ENCODE results near the gene MAP3K7. TPM values are rescaled to one million over a fixed set of nuclear protein-coding genes. Genes with fewer than 3 reads are reported as not detected.

Gene MAP3K7
- total RNA-seq, 2 experiments from 2014 or later, result 23.2 to 23.6 TPM

DNA sequence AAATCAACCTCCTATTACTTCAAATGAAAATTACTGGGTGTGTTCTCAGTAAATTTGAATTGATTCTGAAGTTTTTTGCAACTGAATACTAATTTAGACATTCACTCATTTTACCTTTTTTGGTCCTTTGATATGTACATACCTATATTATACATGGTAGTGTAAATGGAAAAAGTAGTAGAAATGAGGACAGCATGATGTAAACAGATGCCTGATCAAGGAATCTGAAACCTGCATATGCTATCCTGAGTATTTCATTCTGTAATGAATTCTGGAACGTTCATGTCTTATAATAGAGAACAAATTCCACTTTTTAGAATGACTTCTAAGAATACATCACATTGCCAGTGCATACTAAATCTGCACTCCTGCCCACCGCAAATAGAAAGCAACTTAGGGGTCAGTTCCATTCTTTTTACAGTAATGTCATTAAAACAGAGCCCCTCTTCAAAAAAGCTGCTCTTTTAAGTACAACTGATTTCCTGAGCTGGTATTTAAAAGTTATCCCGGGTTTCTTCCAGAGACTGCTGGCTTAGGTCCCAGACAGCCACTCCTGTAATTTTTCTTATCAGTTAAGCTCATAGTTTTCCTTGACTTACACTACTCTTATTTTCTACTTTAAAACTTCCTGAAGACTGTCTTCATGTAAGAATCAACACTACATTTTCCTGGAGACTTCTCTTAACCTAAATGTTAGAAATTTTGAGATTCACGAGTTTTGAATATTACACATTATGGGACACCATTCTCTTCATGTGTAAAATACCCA, 48.4 kb downstream of the MAP3K7 start:
- no peak for DNase-seq
- Mint-ChIP-seq H3K27ac (no peak overlapping the region), H3K4me1 (ENCODE audit: low read depth) (no peaks in the 10 kb centered on the region), H3K4me3 (no peak overlapping the region), H3K36me3 (ENCODE audit: low read depth) (peaks cover 8% of the 10 kb centered on the region), H3K9me3 (no peaks in the 10 kb centered on the region), H3K27me3 (ENCODE audit: low read depth) (no peaks in the 10 kb centered on the region)
- intact Hi-C loops (cut with micrococcal nuclease), result no loop called here
- CTCF ChIA-PET, result interaction anchor here (0.8 kb wide), 1 partner anchor 16 kb away, joined by 4 read pairs; no protein-coding TSS in a partner anchor

- H3K36me3 Mint-ChIP-seq (ENCODE audit: low read depth), result peaks cover 11% of the 10 kb centered on the region
- no peaks in the 10 kb centered on the region for H3K9me3 Mint-ChIP-seq
- no peaks in the 10 kb centered on the region for H3K4me1 Mint-ChIP-seq (ENCODE audit: low read depth)
- H3K4me3 Mint-ChIP-seq, result no peak overlapping the region
- no peak for DNase-seq
- intact Hi-C loops (cut with micrococcal nuclease), result no loop called here
- H3K27ac Mint-ChIP-seq, result no peak overlapping the region
- CTCF ChIA-PET, result interaction anchor here (0.8 kb wide), 1 partner anchor 16 kb away, joined by 4 read pairs; no protein-coding TSS in a partner anchor
- H3K27me3 Mint-ChIP-seq (ENCODE audit: low read depth), result no peaks in the 10 kb centered on the region
Observed at GRCh38 chr6:90537723-90538258, 49.1 kb downstream of the MAP3K7 start.

DNA sequence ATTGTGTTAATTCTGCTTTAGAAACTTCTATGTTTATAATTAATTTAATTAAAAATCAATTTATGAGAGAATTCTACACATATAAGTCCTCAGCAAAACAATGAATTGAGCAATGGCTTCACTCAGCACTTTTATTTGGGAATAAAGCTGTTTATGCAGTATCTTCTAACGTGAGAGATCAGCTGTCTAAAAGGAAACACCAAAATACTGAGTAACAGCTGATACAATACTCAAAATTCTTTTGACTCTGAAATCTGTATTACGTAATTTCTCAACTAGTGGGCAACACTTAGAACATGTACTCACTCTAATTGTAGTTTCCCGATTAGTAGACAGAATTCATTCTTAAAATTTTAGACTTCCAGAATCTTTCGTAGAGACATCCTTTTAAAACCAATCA, 49.8 kb downstream of the MAP3K7 start:
- no peaks in the 10 kb centered on the region for H3K4me1 Mint-ChIP-seq (ENCODE audit: low read depth)
- no peaks in the 10 kb centered on the region for H3K9me3 Mint-ChIP-seq
- no peak overlapping the region for H3K27ac Mint-ChIP-seq
- intact Hi-C loops (cut with micrococcal nuclease), result no loop called here
- H3K36me3 Mint-ChIP-seq (ENCODE audit: low read depth), result peaks cover 11% of the 10 kb centered on the region
- DNase-seq, result no peak
- no peak overlapping the region for H3K4me3 Mint-ChIP-seq
- no peaks in the 10 kb centered on the region for H3K27me3 Mint-ChIP-seq (ENCODE audit: low read depth)
- CTCF ChIA-PET, result interaction anchor here (0.6 kb wide), 1 partner anchor 50 kb away, joined by 3 read pairs; no protein-coding TSS in a partner anchor

DNA sequence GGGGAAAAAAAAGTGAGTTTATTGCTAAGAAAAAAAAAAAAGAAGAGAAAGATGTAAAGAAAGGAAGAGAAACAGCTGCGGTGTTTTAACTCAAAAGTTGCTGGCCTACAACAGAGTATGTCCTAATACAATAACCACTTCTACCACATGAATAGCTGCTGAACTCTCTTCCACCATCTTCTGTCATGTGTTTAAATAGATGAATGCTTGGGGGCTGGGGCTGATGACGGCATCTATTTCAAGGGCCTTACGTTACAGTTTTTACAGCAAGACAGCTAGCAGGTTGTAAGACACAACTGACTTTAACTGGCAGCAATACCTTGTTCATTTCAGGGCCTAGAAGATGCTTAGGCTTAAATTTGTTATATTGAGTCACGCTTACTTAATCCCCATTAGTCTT, 50.4 kb downstream of the MAP3K7 start:
- intact Hi-C loops (cut with micrococcal nuclease), result no loop called here
- H3K27me3 Mint-ChIP-seq (ENCODE audit: low read depth), result no peaks in the 10 kb centered on the region
- peaks cover 10% of the 10 kb centered on the region for H3K36me3 Mint-ChIP-seq (ENCODE audit: low read depth)
- H3K9me3 Mint-ChIP-seq, result no peaks in the 10 kb centered on the region
- H3K4me1 Mint-ChIP-seq (ENCODE audit: low read depth), result no peaks in the 10 kb centered on the region
- DNase-seq, result no peak
- CTCF ChIA-PET, result interaction anchor here (0.6 kb wide), 1 partner anchor 50 kb away, joined by 3 read pairs; no protein-coding TSS in a partner anchor
- H3K27ac Mint-ChIP-seq, result no peak overlapping the region
- H3K4me3 Mint-ChIP-seq, result no peak overlapping the region

DNA sequence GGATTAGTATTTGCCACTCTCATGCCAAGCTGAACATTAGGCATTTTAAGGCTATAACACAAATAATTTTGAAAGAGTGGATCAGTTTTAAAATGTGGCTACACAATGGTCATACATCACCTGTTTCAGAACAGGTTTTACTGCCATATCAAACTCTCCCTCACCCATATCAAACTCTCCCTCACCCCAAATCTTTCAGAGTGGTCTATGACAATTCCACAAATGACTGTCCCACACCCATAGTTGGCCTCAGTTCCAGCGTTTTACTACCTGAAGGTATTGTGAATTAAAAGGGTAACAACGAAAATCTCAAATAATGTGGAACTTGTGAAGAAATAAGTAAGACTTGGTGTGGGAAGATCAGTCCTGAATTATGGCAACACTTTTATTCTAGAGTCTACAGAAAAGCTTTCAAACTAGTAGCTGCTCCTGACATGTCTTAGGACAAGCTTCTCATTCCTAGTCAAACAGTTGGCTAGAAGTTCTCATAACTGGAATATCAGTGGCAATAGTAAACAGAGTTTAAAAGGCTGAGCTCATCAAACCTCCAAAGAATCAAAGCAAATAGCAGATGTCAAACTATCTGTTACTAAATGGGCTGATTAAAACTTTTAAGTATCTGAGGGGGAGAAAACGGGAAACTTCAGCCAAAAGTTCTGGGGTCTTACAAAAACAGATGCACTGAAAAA, 52.4 kb downstream of the MAP3K7 start:
- H3K4me1 Mint-ChIP-seq (ENCODE audit: low read depth), result no peaks in the 10 kb centered on the region
- no peaks in the 10 kb centered on the region for H3K9me3 Mint-ChIP-seq
- DNase-seq, result no peak
- peaks cover 9% of the 10 kb centered on the region for H3K36me3 Mint-ChIP-seq (ENCODE audit: low read depth)
- intact Hi-C loops (cut with micrococcal nuclease), result no loop called here
- CTCF ChIA-PET, result interaction anchor here (0.6 kb wide), 1 partner anchor 44 kb away, joined by 3 read pairs; no protein-coding TSS in a partner anchor
- no peaks in the 10 kb centered on the region for H3K27me3 Mint-ChIP-seq (ENCODE audit: low read depth)
- no peak overlapping the region for H3K4me3 Mint-ChIP-seq
- no peak overlapping the region for H3K27ac Mint-ChIP-seq

DNA sequence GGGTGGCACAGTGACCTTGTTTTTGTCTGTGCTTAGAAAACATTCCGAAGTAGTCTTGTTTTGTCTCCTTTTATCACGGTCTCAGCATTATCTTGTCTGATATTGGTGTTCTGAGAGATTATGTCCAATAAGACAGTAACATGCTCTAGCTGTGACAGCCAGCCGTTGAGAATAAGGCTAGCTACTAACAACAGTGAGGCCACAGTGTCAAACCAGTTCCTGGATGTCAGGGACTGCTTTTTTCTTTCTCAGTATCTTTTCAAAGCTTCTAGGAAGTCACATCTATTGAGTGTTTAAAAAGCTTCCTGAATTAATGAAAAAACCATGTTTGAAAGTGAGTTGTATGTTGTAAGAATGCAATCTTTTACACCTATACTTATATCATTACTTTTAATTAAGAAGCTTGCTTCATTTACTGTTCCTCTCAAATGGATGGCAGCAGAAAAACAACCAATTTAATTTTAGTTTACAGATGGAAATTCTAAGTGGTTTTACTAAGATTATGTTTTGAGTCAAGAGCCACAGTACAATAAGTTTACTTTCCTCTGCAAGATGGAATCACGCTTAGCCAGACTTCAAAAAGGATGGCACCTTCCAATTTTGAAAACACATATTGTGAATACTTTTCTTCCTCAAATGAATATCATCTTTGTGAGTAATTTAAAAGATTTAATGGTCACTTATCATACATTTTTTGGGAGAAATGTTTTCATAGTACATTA, 53.1 kb downstream of the MAP3K7 start:
- no peak for DNase-seq
- CTCF ChIA-PET, result interaction anchor here (0.6 kb wide), 1 partner anchor 44 kb away, joined by 3 read pairs; no protein-coding TSS in a partner anchor
- Mint-ChIP-seq H3K9me3 (no peaks in the 10 kb centered on the region), H3K36me3 (ENCODE audit: low read depth) (peaks cover 9% of the 10 kb centered on the region), H3K27me3 (ENCODE audit: low read depth) (no peaks in the 10 kb centered on the region), H3K27ac (no peak overlapping the region), H3K4me1 (ENCODE audit: low read depth) (no peaks in the 10 kb centered on the region), H3K4me3 (no peak overlapping the region)
- intact Hi-C loops (cut with micrococcal nuclease), result no loop called here

DNA sequence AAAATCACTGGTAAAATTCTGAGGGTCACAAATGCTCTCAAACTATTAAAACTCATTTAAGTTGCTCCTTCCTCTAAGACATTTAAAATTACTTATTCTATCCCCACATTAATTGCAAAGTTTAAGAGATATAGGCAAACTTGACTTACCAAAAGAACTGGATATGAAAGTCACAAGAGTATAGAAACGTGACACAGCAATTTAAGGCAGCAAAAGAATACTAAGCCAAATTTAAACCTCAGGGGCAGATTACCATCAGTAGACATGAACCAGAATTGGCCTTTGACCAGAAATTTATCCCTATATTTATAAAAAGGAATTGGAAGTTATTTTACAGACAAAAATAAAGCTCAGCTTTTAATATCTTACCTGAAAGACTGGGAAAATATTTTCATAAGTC, 56.0 kb downstream of the MAP3K7 start:
- Mint-ChIP-seq H3K36me3 (ENCODE audit: low read depth) (peaks cover 4% of the 10 kb centered on the region), H3K4me1 (ENCODE audit: low read depth) (no peaks in the 10 kb centered on the region), H3K9me3 (no peaks in the 10 kb centered on the region), H3K27me3 (ENCODE audit: low read depth) (no peaks in the 10 kb centered on the region), H3K4me3 (no peak overlapping the region), H3K27ac (no peak overlapping the region)
- CTCF ChIA-PET, result no interaction called here
- DNase-seq, result no peak
- intact Hi-C loops (cut with micrococcal nuclease), result no loop called here

DNA sequence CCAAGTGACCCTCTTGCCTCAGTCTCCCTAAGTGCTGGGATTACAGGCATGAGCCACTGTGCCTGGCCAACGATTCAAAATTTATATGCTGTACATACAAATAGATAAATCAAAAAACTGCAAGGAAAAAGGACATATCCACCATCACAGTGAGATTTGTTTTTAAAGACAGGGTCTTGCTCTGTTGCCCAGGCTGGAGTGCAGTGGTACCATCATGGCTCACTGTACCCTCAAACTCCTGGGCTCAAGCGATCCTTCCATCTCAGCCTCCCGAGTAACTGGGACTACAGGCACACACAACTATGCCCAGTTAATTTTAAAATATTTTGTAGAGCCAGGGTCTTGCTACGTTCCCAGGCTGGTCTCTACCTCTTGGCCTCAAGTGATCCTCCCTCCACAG, 61.5 kb downstream of the MAP3K7 start:
- CTCF ChIA-PET, result interaction anchor here (0.6 kb wide), 1 partner anchor 32 kb away, joined by 6 read pairs; no protein-coding TSS in a partner anchor
- no peak for DNase-seq
- Mint-ChIP-seq H3K4me1 (ENCODE audit: low read depth) (no peaks in the 10 kb centered on the region), H3K9me3 (no peaks in the 10 kb centered on the region), H3K4me3 (no peak overlapping the region), H3K27ac (no peak overlapping the region), H3K27me3 (ENCODE audit: low read depth) (no peaks in the 10 kb centered on the region), H3K36me3 (ENCODE audit: low read depth) (peaks cover 7% of the 10 kb centered on the region)
- intact Hi-C loops (cut with micrococcal nuclease), result no loop called here

GRCh38 chr6:90523779-90524310, 63.0 kb downstream of the MAP3K7 start:
- H3K27ac Mint-ChIP-seq, result no peak overlapping the region
- no peak overlapping the region for H3K4me3 Mint-ChIP-seq
- no peaks in the 10 kb centered on the region for H3K27me3 Mint-ChIP-seq (ENCODE audit: low read depth)
- H3K36me3 Mint-ChIP-seq (ENCODE audit: low read depth), result peaks cover 7% of the 10 kb centered on the region
- intact Hi-C loops (cut with micrococcal nuclease), result no loop called here
- H3K4me1 Mint-ChIP-seq (ENCODE audit: low read depth), result no peaks in the 10 kb centered on the region
- CTCF ChIA-PET, result interaction anchor here (0.7 kb wide), 1 partner anchor 716 kb away, joined by 3 read pairs; no protein-coding TSS in a partner anchor
- DNase-seq, result no peak
- no peaks in the 10 kb centered on the region for H3K9me3 Mint-ChIP-seq

DNA sequence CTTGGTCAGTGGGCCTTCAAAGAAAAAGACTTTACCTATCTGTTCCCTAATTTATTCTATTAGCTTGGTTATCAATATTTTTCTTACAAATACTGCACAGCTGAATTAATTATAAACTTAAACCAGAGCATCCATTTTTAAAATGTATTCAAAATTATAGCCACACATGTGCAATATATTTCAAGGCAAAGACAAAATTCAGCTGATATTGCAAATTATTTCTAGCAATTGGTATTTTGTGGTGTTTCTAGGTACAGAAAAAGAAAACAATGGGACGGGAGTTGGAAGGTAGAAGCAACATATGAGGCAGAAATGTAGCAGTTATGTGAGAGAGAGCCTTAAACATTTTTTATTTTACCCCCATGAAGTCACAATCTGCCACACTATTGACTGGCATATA, 64.9 kb downstream of the MAP3K7 start:
- no peak for DNase-seq
- H3K4me1 Mint-ChIP-seq (ENCODE audit: low read depth), result no peaks in the 10 kb centered on the region
- peaks cover 7% of the 10 kb centered on the region for H3K36me3 Mint-ChIP-seq (ENCODE audit: low read depth)
- H3K4me3 Mint-ChIP-seq, result no peak overlapping the region
- intact Hi-C loops (cut with micrococcal nuclease), result no loop called here
- no peaks in the 10 kb centered on the region for H3K9me3 Mint-ChIP-seq
- no peaks in the 10 kb centered on the region for H3K27me3 Mint-ChIP-seq (ENCODE audit: low read depth)
- no peak overlapping the region for H3K27ac Mint-ChIP-seq
- CTCF ChIA-PET, result no interaction called here

- H3K36me3 Mint-ChIP-seq (ENCODE audit: low read depth), result peaks cover 32% of the 10 kb centered on the region
- H3K4me1 Mint-ChIP-seq (ENCODE audit: low read depth), result no peaks in the 10 kb centered on the region
- H3K9me3 Mint-ChIP-seq, result no peaks in the 10 kb centered on the region
Observed at GRCh38 chr6:90516074-90516660, 70.7 kb downstream of the MAP3K7 start.

More at GRCh38 chr6:90516074-90516660, 70.7 kb downstream of the MAP3K7 start:
- Mint-ChIP-seq H3K4me3 (no peak overlapping the region), H3K27me3 (ENCODE audit: low read depth) (no peaks in the 10 kb centered on the region), H3K27ac (no peak overlapping the region)
- intact Hi-C loops (cut with micrococcal nuclease), result no loop called here
- CTCF ChIA-PET, result interaction anchor here (0.7 kb wide), 1 partner anchor 376 kb away, joined by 4 read pairs; no protein-coding TSS in a partner anchor
- DNase-seq, result no peak

All from activated naive CD4-positive, alpha-beta T cell treated with anti-CD3 and anti-CD28 coated beads for 36 hours (primary cell).